DMS153 treated with DMSO at 0.1 percent for 48 hours (cell line): ENCODE results near the gene TECPR1.

ENCODE experiments used
- DNase-seq: peaks from one replicate; lab custom pipeline; 2025; ENCODE audit not compliant: unreplicated experiment; lab: John Stamatoyannopoulos, UW

The TECPR1 gene

GRCh38 chr7:98211676-98212531 lies 40.1 kb downstream of the TECPR1 start:
- DNase-seq = no peak

- DNase-seq = no peak
These were observed 40.8 kb downstream of the TECPR1 start, which contains the start of gene BHLHA15 for GRCh38 chr7:98211221-98211675. TSS of gene BHLHA15 (plus strand) at chr7:98211439. CDS start at chr7:98212310, 871 bp downstream.

- DNase-seq = peak; percentile 37
These were observed 41.4 kb downstream of the TECPR1 start for GRCh38 chr7:98210513-98211220.

GRCh38 chr7:98209166-98209920 lies 42.7 kb downstream of the TECPR1 start:
- no peak for DNase-seq

GRCh38 chr7:98206451-98207330 lies 45.3 kb downstream of the TECPR1 start:
- no peak for DNase-seq

- DNase-seq = no peak
These were observed 46.7 kb downstream of the TECPR1 start for GRCh38 chr7:98205162-98205845.

- DNase-seq = no peak
These were observed 47.4 kb downstream of the TECPR1 start for GRCh38 chr7:98204670-98205069.

- no peak for DNase-seq
These were observed 47.9 kb downstream of the TECPR1 start for GRCh38 chr7:98203964-98204605.

GRCh38 chr7:98203261-98203963 lies 48.6 kb downstream of the TECPR1 start:
- no peak for DNase-seq

- no peak for DNase-seq
These were observed 49.5 kb downstream of the TECPR1 start for GRCh38 chr7:98202367-98203195.

- DNase-seq = no peak
These were observed 51.7 kb downstream of the TECPR1 start for GRCh38 chr7:98200364-98200763.

GRCh38 chr7:98199131-98199530 lies 52.9 kb downstream of the TECPR1 start:
- no peak for DNase-seq

GRCh38 chr7:98196706-98197605 lies 55.1 kb downstream of the TECPR1 start:
- DNase-seq = no peak

GRCh38 chr7:98194672-98195457 lies 57.2 kb downstream of the TECPR1 start:
- no peak for DNase-seq

- no peak for DNase-seq
These were observed 57.8 kb downstream of the TECPR1 start for GRCh38 chr7:98194186-98194585.
